ENCODE measurements around the gene TMEM38A.

DNA sequence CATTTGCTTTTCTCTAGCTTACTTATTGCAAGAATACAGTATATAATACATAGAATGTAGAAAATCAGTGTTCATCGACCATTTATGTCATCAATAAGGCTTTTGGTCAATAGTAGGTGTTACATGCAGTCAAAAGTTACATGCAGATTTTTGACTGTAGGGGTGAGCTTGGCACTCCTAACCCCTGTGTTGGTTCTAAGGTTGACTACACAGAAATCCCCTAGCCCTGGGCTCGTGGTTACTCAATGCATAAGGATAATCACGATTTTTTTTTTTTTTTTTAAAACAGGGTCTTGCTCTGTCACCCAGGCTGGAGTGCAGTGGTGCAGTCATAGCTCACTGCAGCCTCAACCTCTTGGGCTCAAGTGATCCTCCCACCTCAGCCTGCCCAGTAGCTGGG, 54.7 kb downstream of the TMEM38A start:
- TF ChIP-seq, protein P1, sequence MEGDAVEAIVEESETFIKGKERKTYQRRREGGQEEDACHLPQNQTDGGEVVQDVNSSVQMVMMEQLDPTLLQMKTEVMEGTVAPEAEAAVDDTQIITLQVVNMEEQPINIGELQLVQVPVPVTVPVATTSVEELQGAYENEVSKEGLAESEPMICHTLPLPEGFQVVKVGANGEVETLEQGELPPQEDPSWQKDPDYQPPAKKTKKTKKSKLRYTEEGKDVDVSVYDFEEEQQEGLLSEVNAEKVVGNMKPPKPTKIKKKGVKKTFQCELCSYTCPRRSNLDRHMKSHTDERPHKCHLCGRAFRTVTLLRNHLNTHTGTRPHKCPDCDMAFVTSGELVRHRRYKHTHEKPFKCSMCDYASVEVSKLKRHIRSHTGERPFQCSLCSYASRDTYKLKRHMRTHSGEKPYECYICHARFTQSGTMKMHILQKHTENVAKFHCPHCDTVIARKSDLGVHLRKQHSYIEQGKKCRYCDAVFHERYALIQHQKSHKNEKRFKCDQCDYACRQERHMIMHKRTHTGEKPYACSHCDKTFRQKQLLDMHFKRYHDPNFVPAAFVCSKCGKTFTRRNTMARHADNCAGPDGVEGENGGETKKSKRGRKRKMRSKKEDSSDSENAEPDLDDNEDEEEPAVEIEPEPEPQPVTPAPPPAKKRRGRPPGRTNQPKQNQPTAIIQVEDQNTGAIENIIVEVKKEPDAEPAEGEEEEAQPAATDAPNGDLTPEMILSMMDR (IDR thresholded peaks at IDR 0.05) = no peak
- no peak for TF ChIP-seq POLR2A (IDR thresholded peaks at IDR 0.05)
